Measurements from ENCODE around the gene PRAMEF5.
"Not testable (repeated sequence)": the region's sequence is repeated elsewhere in the genome, so short reads cannot be mapped to it uniquely, and the experiment has no call there.

The PRAMEF5 gene

GRCh38 chr1:13265124-13265523 is 11.1 kb downstream of the PRAMEF5 start:
- not testable (repeated sequence) for H3K79me1 ChIP-seq (ENCODE audit: low read depth, low read length); H3K4me1 ChIP-seq (ENCODE audit: control insufficient read depth in 2 of 2, insufficient read depth in 1 of 2, low read depth in 1 of 2, low read length in 2 of 2); H2BK15ac ChIP-seq (ENCODE audit: low read length); H2BK12ac ChIP-seq (ENCODE audit: low read length); H3K27ac ChIP-seq (replicated peaks; ENCODE audit: low read length); H3K23ac ChIP-seq (ENCODE audit: low read depth, low read length, poor library complexity); H2AK5ac ChIP-seq (ENCODE audit: low read depth, low read length); DNase-seq (ENCODE audit: low spot score); H4K91ac ChIP-seq (ENCODE audit: low read depth, low read length, poor library complexity); H4K8ac ChIP-seq (ENCODE audit: low read depth, low read length); H2BK120ac ChIP-seq (ENCODE audit: low read depth, low read length); H3K14ac ChIP-seq (ENCODE audit: low read length); H3K9ac ChIP-seq (ENCODE audit: low read depth, low read length, poor library complexity); H3K4ac ChIP-seq (ENCODE audit: low read length); H3K18ac ChIP-seq (ENCODE audit: low read length); H2AFZ ChIP-seq (ENCODE audit: low read length); H3K4me3 ChIP-seq (ENCODE audit: low read length in 2 of 2); H3K27me3 ChIP-seq (ENCODE audit: control insufficient read depth in 3 of 3, insufficient read depth in 3 of 3, low read depth in 1 of 3, low read length in 3 of 3); H2BK5ac ChIP-seq (ENCODE audit: low read length); H3K36me3 ChIP-seq (replicated peaks in 1 of 2; ENCODE audit: control insufficient read depth in 2 of 2, insufficient read depth in 2 of 2, low read length in 2 of 2); H3K4me2 ChIP-seq (ENCODE audit: insufficient read depth, low read length, poor library complexity, severe bottlenecking); H3K9me3 ChIP-seq (replicated peaks in 1 of 2; ENCODE audit: control insufficient read depth in 2 of 2, insufficient read depth in 1 of 2, low read depth in 1 of 2, low read length in 2 of 2)
- WGBS, 2 donors (ENCODE audit: extremely low coverage in 2 of 2, insufficient read length in 2 of 2, insufficient replicate concordance in 1 of 2) = no CpG with 5 or more reads among the region's 3 CpGs

- not testable (repeated sequence) for H3K4ac ChIP-seq (ENCODE audit: low read length); H3K14ac ChIP-seq (ENCODE audit: low read length); H3K4me1 ChIP-seq (ENCODE audit: control insufficient read depth in 2 of 2, insufficient read depth in 1 of 2, low read depth in 1 of 2, low read length in 2 of 2); H2BK15ac ChIP-seq (ENCODE audit: low read length); H3K9me3 ChIP-seq (replicated peaks in 1 of 2; ENCODE audit: control insufficient read depth in 2 of 2, insufficient read depth in 1 of 2, low read depth in 1 of 2, low read length in 2 of 2); H3K4me2 ChIP-seq (ENCODE audit: insufficient read depth, low read length, poor library complexity, severe bottlenecking); H3K23ac ChIP-seq (ENCODE audit: low read depth, low read length, poor library complexity); H4K8ac ChIP-seq (ENCODE audit: low read depth, low read length); H2BK5ac ChIP-seq (ENCODE audit: low read length); H2AFZ ChIP-seq (ENCODE audit: low read length); H3K4me3 ChIP-seq (ENCODE audit: low read length in 2 of 2); H2AK5ac ChIP-seq (ENCODE audit: low read depth, low read length); H3K27me3 ChIP-seq (ENCODE audit: control insufficient read depth in 3 of 3, insufficient read depth in 3 of 3, low read depth in 1 of 3, low read length in 3 of 3); H2BK120ac ChIP-seq (ENCODE audit: low read depth, low read length); H3K27ac ChIP-seq (replicated peaks; ENCODE audit: low read length); H3K9ac ChIP-seq (ENCODE audit: low read depth, low read length, poor library complexity); H3K18ac ChIP-seq (ENCODE audit: low read length); H4K91ac ChIP-seq (ENCODE audit: low read depth, low read length, poor library complexity); DNase-seq (ENCODE audit: low spot score); H2BK12ac ChIP-seq (ENCODE audit: low read length); H3K79me1 ChIP-seq (ENCODE audit: low read depth, low read length); H3K36me3 ChIP-seq (replicated peaks in 1 of 2; ENCODE audit: control insufficient read depth in 2 of 2, insufficient read depth in 2 of 2, low read length in 2 of 2)
- no CpG with 5 or more reads among the region's 6 CpGs for WGBS, 2 donors (ENCODE audit: extremely low coverage in 2 of 2, insufficient read length in 2 of 2, insufficient replicate concordance in 1 of 2)
Measured at GRCh38 chr1:13277016-13277415, 23.0 kb downstream of the PRAMEF5 start.

- not testable (repeated sequence) for H3K4me3 ChIP-seq (ENCODE audit: low read length in 2 of 2); H3K23ac ChIP-seq (ENCODE audit: low read depth, low read length, poor library complexity); H3K36me3 ChIP-seq (replicated peaks in 1 of 2; ENCODE audit: control insufficient read depth in 2 of 2, insufficient read depth in 2 of 2, low read length in 2 of 2); H2BK120ac ChIP-seq (ENCODE audit: low read depth, low read length); H3K9ac ChIP-seq (ENCODE audit: low read depth, low read length, poor library complexity); H3K9me3 ChIP-seq (replicated peaks in 1 of 2; ENCODE audit: control insufficient read depth in 2 of 2, insufficient read depth in 1 of 2, low read depth in 1 of 2, low read length in 2 of 2); H3K27me3 ChIP-seq (ENCODE audit: control insufficient read depth in 3 of 3, insufficient read depth in 3 of 3, low read depth in 1 of 3, low read length in 3 of 3); H2BK5ac ChIP-seq (ENCODE audit: low read length); H3K4me2 ChIP-seq (ENCODE audit: insufficient read depth, low read length, poor library complexity, severe bottlenecking); H2AK5ac ChIP-seq (ENCODE audit: low read depth, low read length); H3K4me1 ChIP-seq (ENCODE audit: control insufficient read depth in 2 of 2, insufficient read depth in 1 of 2, low read depth in 1 of 2, low read length in 2 of 2); H2BK15ac ChIP-seq (ENCODE audit: low read length); H3K27ac ChIP-seq (replicated peaks; ENCODE audit: low read length); H4K8ac ChIP-seq (ENCODE audit: low read depth, low read length); H4K91ac ChIP-seq (ENCODE audit: low read depth, low read length, poor library complexity); H2BK12ac ChIP-seq (ENCODE audit: low read length); DNase-seq (ENCODE audit: low spot score); H3K79me1 ChIP-seq (ENCODE audit: low read depth, low read length); H3K4ac ChIP-seq (ENCODE audit: low read length); H2AFZ ChIP-seq (ENCODE audit: low read length); H3K18ac ChIP-seq (ENCODE audit: low read length); H3K14ac ChIP-seq (ENCODE audit: low read length)
- WGBS, 2 donors (ENCODE audit: extremely low coverage in 2 of 2, insufficient read length in 2 of 2, insufficient replicate concordance in 1 of 2) = no CpG with 5 or more reads among the region's 3 CpGs
Measured at GRCh38 chr1:13279617-13280016, 25.6 kb downstream of the PRAMEF5 start.

- not testable (repeated sequence) for H3K27me3 ChIP-seq (ENCODE audit: control insufficient read depth in 3 of 3, insufficient read depth in 3 of 3, low read depth in 1 of 3, low read length in 3 of 3); H4K91ac ChIP-seq (ENCODE audit: low read depth, low read length, poor library complexity); H2BK12ac ChIP-seq (ENCODE audit: low read length); H3K4me3 ChIP-seq (ENCODE audit: low read length in 2 of 2); H2BK15ac ChIP-seq (ENCODE audit: low read length); H3K9me3 ChIP-seq (replicated peaks in 1 of 2; ENCODE audit: control insufficient read depth in 2 of 2, insufficient read depth in 1 of 2, low read depth in 1 of 2, low read length in 2 of 2); DNase-seq (ENCODE audit: low spot score); H3K18ac ChIP-seq (ENCODE audit: low read length); H3K36me3 ChIP-seq (replicated peaks in 1 of 2; ENCODE audit: control insufficient read depth in 2 of 2, insufficient read depth in 2 of 2, low read length in 2 of 2); H4K8ac ChIP-seq (ENCODE audit: low read depth, low read length); H3K4ac ChIP-seq (ENCODE audit: low read length); H3K14ac ChIP-seq (ENCODE audit: low read length); H3K4me1 ChIP-seq (ENCODE audit: control insufficient read depth in 2 of 2, insufficient read depth in 1 of 2, low read depth in 1 of 2, low read length in 2 of 2); H2AFZ ChIP-seq (ENCODE audit: low read length); H3K4me2 ChIP-seq (ENCODE audit: insufficient read depth, low read length, poor library complexity, severe bottlenecking); H3K9ac ChIP-seq (ENCODE audit: low read depth, low read length, poor library complexity); H3K79me1 ChIP-seq (ENCODE audit: low read depth, low read length); H2BK120ac ChIP-seq (ENCODE audit: low read depth, low read length); H2BK5ac ChIP-seq (ENCODE audit: low read length); H3K23ac ChIP-seq (ENCODE audit: low read depth, low read length, poor library complexity); H2AK5ac ChIP-seq (ENCODE audit: low read depth, low read length); H3K27ac ChIP-seq (replicated peaks; ENCODE audit: low read length)
- no CpG with 5 or more reads among the region's 1 CpG for WGBS, 2 donors (ENCODE audit: extremely low coverage in 2 of 2, insufficient read length in 2 of 2, insufficient replicate concordance in 1 of 2)
Measured at GRCh38 chr1:13285037-13285436, 31.0 kb downstream of the PRAMEF5 start, which contains the start of gene PRAMEF8. TSS of gene PRAMEF8 (minus strand) at chr1:13285137. CDS start at chr1:13284091, 1,046 bp downstream.

All from neuronal stem cell (in vitro differentiated cells).